ENCODE measurements around the gene ARHGAP44.

Gene ARHGAP44

DNA sequence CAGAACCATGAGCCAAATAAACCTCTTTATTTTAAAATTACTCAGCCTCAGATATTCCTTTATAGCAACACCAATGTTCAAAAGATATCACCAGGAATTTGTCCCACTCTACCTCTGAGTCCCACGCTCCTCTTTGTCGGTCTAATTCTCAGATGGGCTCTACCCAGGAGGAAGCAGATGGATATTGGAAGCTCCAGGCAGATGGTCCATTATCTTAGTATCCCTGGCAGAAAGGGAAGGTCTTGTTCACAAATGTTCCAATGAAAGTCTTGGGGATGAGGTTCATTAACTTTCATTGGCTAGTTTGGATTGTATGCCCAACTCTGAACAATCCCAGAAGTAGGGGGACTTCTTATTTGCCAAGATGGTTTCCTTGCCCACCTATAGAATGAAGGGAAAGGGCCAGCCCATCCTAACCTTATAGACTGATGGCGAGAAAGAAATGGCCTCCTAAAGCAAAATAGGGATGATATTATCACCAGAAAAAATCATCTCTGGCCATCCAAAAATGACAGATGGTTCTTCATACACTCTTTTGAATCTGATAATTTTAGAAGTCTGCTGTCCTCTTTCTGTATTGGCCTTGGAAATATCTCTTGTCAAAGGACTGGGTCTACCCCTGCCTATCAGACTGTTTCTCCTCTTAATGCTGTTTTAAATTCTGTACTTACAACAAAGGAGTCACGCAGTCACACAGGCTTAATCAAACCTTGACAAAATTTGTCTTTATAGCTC is 249.8 kb downstream of the ARHGAP44 start:
- H3K4me3 Mint-ChIP-seq = no peak overlapping the region
- no peak overlapping the region for H3K27ac Mint-ChIP-seq
- DNase-seq = no peak
- peaks cover 0 to 10% of the 10 kb centered on the region in 2 donors for H3K9me3 Mint-ChIP-seq
- H3K4me1 Mint-ChIP-seq (ENCODE audit: low read depth in 2 of 2) = no peaks in the 10 kb centered on the region
- ATAC-seq (replicated peaks) = no peak
- no peaks in the 10 kb centered on the region for H3K36me3 Mint-ChIP-seq (ENCODE audit: insufficient read depth)
- peaks cover 26 to 43% of the 10 kb centered on the region in 2 donors for H3K27me3 Mint-ChIP-seq
